OCI-LY3 (cell line): ENCODE results near the gene YAP1.

Experiments used
- CTCF ChIP-seq: fragments of 200-600, 300-600 bp; sonication (generic); IDR thresholded peaks from 2 replicates; pipeline ENCODE4 v1.5.1; 2014; ENCODE audit warnings: antibody characterized with exemption, low read length, low read depth
- EZH2phosphoT487 ChIP-seq: fragments of 200-600 bp; shearing (Covaris generic); IDR thresholded peaks from 2 replicates; pipeline ENCODE4 v1.6.1; 2018; ENCODE audit warnings: antibody characterized with exemption, mixed run types, low read depth

GRCh38 chr11:102269927-102270326 lies 159.7 kb downstream of the YAP1 start:
- no peak for TF ChIP-seq CTCF
- no peak for TF ChIP-seq EZH2phosphoT487
